ENCODE measurements around the gene MCM3. TPM values are rescaled to one million over a fixed set of nuclear protein-coding genes. Genes with fewer than 3 reads are reported as not detected.

The MCM3 gene
- total and polyA plus RNA-seq, 2 donors = 26.9 to 137 TPM

DNA sequence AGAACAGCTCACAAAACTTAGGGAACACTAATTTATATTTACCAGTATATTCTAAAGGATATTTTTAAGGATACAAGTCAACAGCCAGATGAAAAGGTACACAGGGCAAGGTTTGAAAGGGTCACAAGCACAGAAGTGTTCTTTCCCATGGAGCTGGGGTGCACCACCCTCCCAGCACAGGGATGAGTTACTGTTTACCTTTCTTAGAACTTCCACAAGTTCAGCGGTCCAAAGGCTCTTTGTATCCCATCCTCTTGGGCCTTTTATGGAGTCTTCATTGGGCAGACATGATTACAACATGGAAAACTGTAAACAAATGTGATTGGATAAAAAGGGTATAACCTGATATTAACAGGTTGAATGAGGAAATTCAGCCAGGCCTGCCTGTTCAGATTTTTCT, 39.1 kb downstream of the MCM3 start:
- no peak for DNase-seq (ENCODE audit: low read depth in 6 of 9, low spot score in 9 of 9)
- Histone ChIP-seq H3K27me3 (ENCODE audit: control insufficient read depth in 2 of 2, insufficient read depth in 1 of 2, low read length in 1 of 2) (no peaks in the 10 kb centered on the region), H3K9me3 (ENCODE audit: control insufficient read depth in 2 of 2, insufficient read depth in 1 of 2, low read length in 1 of 2) (no peaks in the 10 kb centered on the region), H3K4me1 (ENCODE audit: control insufficient read depth in 2 of 2, insufficient read depth in 2 of 2, low read length in 2 of 2) (peaks cover 4% of the 10 kb centered on the region in 2 donors), H3K36me3 (ENCODE audit: control insufficient read depth in 2 of 2, insufficient read depth in 2 of 2, low read length in 1 of 2) (no peaks in the 10 kb centered on the region), H3K4me3 (ENCODE audit: low read length in 2 of 2) (no peak overlapping the region), H3K27ac (ENCODE audit: low read depth in 1 of 2, low read length in 1 of 2) (no peak overlapping the region)
- 95% methylated on average over 1 of the region's 1 CpG for WGBS

DNA sequence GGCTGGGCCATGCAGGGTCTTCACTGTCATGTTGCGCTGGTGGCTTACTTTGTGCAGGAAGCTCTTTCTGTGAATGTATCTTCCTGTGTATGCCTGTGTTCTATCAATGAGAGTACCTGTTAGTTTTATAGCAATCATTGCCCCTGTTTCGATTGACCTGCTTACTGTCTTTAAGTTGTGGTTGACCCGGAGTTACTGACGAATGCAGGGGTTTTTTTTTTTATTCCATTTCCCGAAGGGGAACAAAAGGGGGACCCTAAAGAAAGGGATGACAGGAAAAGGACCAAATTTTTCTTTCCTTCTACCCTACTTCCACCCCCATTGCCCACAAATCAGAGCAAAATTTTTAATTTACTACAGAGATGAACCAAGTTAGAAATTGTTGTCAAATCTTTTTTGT, 40.1 kb downstream of the MCM3 start, which contains the start of gene IL17F:
Gene IL17F, minus strand, starts transcription at position 101 of the 400 bp plus-strand sequence. Its CDS starts 71 bp downstream, at position 30.
- WGBS = 93% methylated on average over 5 of the region's 5 CpGs
- H3K9me3 ChIP-seq (ENCODE audit: control insufficient read depth in 2 of 2, insufficient read depth in 1 of 2, low read length in 1 of 2) = no peaks in the 10 kb centered on the region

DNA sequence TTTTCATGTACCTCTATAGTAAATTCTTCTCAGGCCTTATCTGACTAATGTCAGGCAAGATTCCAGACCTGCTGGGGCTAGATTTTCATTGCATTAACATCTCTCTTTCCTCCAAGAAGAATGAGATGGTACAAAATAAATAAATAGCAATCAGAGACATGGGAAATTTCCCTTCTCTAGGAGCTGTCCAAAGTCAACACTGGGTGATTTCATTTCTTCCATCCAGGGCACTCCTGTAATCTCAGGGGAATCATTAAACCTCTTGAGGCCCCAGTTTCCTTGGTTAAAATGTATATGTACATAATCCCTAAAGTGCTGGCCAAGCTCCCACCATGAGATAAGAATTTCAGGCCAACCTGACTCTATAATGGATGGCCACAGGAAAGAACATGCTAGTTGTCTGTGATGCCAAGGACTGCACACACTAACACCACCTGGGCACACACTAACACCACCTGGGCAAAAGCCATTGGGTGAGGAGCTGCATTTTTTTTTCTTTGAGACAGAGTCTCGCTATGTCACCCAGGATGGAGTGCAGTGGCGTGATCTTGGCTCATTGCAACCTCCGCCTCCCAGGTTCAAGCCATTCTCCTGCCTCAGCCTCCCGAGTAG, 41.2 kb downstream of the MCM3 start:
- Histone ChIP-seq H3K27me3 (ENCODE audit: control insufficient read depth in 2 of 2, insufficient read depth in 1 of 2, low read length in 1 of 2) (no peaks in the 10 kb centered on the region), H3K9me3 (ENCODE audit: control insufficient read depth in 2 of 2, insufficient read depth in 1 of 2, low read length in 1 of 2) (no peaks in the 10 kb centered on the region), H3K4me3 (ENCODE audit: low read length in 2 of 2) (no peak overlapping the region), H3K27ac (ENCODE audit: low read depth in 1 of 2, low read length in 1 of 2) (no peak overlapping the region), H3K36me3 (ENCODE audit: control insufficient read depth in 2 of 2, insufficient read depth in 2 of 2, low read length in 1 of 2) (no peaks in the 10 kb centered on the region), H3K4me1 (ENCODE audit: control insufficient read depth in 2 of 2, insufficient read depth in 2 of 2, low read length in 2 of 2) (peaks cover 4% of the 10 kb centered on the region in 2 donors)
- DNase-seq (ENCODE audit: low read depth in 6 of 9, low spot score in 9 of 9) = no peak
- 97% methylated on average over 4 of the region's 4 CpGs for WGBS

More for the DNA sequence above, 40.1 kb downstream of the MCM3 start, which contains the start of gene IL17F:
- Histone ChIP-seq H3K4me3 (ENCODE audit: low read length in 2 of 2) (no peak within 1 kb of the TSS), H3K27me3 (ENCODE audit: control insufficient read depth in 2 of 2, insufficient read depth in 1 of 2, low read length in 1 of 2) (no peaks in the 10 kb centered on the region), H3K4me1 (ENCODE audit: control insufficient read depth in 2 of 2, insufficient read depth in 2 of 2, low read length in 2 of 2) (peaks cover 4% of the 10 kb centered on the region in 2 donors), H3K27ac (ENCODE audit: low read depth in 1 of 2, low read length in 1 of 2) (no peak within 1 kb of the TSS), H3K36me3 (ENCODE audit: control insufficient read depth in 2 of 2, insufficient read depth in 2 of 2, low read length in 1 of 2) (no peaks in the 10 kb centered on the region)
- no peak for DNase-seq (ENCODE audit: low read depth in 6 of 9, low spot score in 9 of 9)

DNA sequence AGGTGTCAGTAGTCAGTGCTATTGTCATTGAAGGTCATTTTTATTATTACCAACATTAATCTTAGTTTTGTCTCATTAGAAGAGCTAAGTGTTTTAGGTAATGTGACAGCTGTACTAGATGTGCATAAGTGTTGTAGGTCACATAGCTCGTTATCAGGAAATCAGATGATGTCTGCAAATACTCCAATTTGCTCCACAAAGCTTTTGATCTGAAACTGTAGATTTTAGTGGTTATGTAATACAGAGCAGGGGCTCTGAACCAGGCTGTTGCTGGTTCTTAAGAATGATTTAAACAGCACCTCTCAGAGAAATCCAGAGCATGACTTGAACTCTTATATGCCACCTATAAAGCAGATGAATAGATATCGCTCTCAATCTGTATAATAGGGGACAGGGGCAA, 42.7 kb downstream of the MCM3 start:
- H3K4me1 ChIP-seq (ENCODE audit: control insufficient read depth in 2 of 2, insufficient read depth in 2 of 2, low read length in 2 of 2) = peaks cover 4% of the 10 kb centered on the region in 2 donors
- H3K27me3 ChIP-seq (ENCODE audit: control insufficient read depth in 2 of 2, insufficient read depth in 1 of 2, low read length in 1 of 2) = no peaks in the 10 kb centered on the region
- H3K4me3 ChIP-seq (ENCODE audit: low read length in 2 of 2) = no peak overlapping the region
- no peaks in the 10 kb centered on the region for H3K9me3 ChIP-seq (ENCODE audit: control insufficient read depth in 2 of 2, insufficient read depth in 1 of 2, low read length in 1 of 2)
- 50% methylated on average over 2 of the region's 2 CpGs for WGBS
- DNase-seq (ENCODE audit: low read depth in 6 of 9, low spot score in 9 of 9) = peak in 2 of 9 donors; percentile 15 to 44
- H3K36me3 ChIP-seq (ENCODE audit: control insufficient read depth in 2 of 2, insufficient read depth in 2 of 2, low read length in 1 of 2) = no peaks in the 10 kb centered on the region
- no peak overlapping the region for H3K27ac ChIP-seq (ENCODE audit: low read depth in 1 of 2, low read length in 1 of 2)

DNA sequence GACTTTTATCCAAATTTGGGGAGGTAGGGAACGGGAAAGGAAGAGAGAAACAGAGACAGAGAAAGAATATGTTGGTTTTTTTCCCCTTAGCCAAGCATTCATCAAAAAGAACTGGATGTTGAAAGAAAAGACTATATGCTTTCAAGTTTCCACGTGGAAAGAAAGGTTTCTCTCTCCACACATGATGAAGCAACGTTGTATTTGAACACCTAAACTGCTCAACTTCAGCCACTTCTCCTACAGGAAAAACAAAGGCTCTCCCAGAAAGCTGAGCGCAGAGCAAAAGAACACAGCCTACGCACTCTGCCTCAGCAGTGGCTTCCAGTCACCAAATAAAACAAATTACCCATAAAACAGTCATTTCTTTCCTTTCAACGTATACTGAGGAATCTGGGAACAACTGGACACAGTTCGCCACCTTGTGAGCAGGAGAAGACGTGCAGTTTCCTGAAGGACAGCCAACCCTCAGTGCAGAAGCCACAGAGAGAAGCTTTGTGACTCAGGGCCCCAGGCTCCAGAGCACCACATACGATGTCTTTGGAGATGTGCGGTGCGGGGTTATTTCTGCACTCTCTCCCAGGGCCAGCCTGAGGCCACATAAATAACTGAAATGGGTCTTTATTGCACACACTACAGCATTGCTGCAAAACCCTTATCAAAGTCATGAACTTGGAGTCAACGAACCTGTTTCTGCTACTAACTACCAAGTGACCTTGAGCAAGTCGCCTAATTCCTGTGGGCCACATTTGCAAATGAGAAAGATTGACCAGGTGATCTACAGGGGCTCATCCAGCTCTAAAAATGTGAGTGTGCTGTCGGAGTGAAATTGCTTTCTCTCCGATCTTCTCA, 50.3 kb downstream of the MCM3 start:
- H3K4me3 ChIP-seq (ENCODE audit: low read length in 2 of 2) = no peak overlapping the region
- H3K36me3 ChIP-seq (ENCODE audit: control insufficient read depth in 2 of 2, insufficient read depth in 2 of 2, low read length in 1 of 2) = no peaks in the 10 kb centered on the region
- H3K9me3 ChIP-seq (ENCODE audit: control insufficient read depth in 2 of 2, insufficient read depth in 1 of 2, low read length in 1 of 2) = no peaks in the 10 kb centered on the region
- peak in 1 of 9 donors; percentile 21 for DNase-seq (ENCODE audit: low read depth in 6 of 9, low spot score in 9 of 9)
- H3K27ac ChIP-seq (ENCODE audit: low read depth in 1 of 2, low read length in 1 of 2) = no peak overlapping the region
- H3K4me1 ChIP-seq (ENCODE audit: control insufficient read depth in 2 of 2, insufficient read depth in 2 of 2, low read length in 2 of 2) = no peaks in the 10 kb centered on the region
- H3K27me3 ChIP-seq (ENCODE audit: control insufficient read depth in 2 of 2, insufficient read depth in 1 of 2, low read length in 1 of 2) = no peaks in the 10 kb centered on the region
- WGBS = 71% methylated on average over 15 of the region's 15 CpGs

DNA sequence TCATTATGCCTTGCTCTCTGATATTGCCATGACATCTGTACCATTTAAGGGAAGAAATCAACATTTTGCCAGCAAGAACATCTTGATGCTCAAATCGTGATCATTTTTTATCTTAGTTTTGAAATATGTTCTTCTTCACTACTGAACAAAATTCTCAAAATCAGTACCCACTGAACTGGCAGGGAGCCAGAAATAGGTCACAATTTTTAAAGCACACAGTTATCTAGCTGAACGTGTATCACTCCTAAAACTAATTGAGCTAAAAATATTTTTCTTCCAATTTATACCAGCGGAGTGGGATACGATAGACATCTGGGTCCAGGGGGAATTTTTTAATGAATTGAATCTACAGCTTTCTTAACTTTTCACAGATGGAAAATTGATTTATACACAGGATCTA, 51.5 kb downstream of the MCM3 start:
- Histone ChIP-seq H3K9me3 (ENCODE audit: control insufficient read depth in 2 of 2, insufficient read depth in 1 of 2, low read length in 1 of 2) (no peaks in the 10 kb centered on the region), H3K4me3 (ENCODE audit: low read length in 2 of 2) (no peak overlapping the region), H3K27me3 (ENCODE audit: control insufficient read depth in 2 of 2, insufficient read depth in 1 of 2, low read length in 1 of 2) (no peaks in the 10 kb centered on the region), H3K4me1 (ENCODE audit: control insufficient read depth in 2 of 2, insufficient read depth in 2 of 2, low read length in 2 of 2) (no peaks in the 10 kb centered on the region), H3K27ac (ENCODE audit: low read depth in 1 of 2, low read length in 1 of 2) (no peak overlapping the region), H3K36me3 (ENCODE audit: control insufficient read depth in 2 of 2, insufficient read depth in 2 of 2, low read length in 1 of 2) (no peaks in the 10 kb centered on the region)
- 80% methylated on average over 4 of the region's 4 CpGs for WGBS
- no peak for DNase-seq (ENCODE audit: low read depth in 6 of 9, low spot score in 9 of 9)

DNA sequence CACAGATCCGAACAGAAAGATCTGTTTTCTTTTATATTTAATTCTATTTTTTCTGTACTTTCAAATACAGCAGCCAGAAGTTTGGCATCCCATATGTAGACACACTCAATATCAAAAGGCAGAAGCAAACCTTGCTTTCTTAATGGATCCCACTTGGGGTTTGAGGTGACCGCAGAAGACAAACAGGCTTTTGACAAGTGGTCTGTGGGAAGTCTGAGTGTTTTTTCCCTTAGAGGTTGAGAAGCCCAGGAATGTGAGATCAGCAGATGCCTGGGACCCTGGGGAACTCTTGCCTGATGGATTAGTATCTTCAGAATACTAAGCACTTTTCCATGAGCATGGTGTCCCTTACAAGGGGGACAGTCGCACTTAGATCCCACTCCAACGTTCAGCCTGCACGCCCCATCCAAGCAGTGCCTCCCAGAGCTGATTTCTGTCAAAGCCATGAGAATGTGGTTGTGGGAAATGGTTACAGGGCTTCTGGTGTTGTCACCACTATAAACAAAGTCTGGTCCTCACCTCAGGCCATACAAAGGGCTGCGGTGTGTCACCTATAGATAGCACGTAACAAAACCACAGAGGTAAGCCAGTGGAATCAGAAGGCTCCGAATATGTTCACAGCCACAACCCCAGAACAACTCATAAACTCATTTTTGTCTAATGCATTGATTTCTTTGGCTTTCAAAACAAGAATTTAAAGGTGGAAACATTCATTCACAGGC, 53.0 kb downstream of the MCM3 start:
- no peak for DNase-seq (ENCODE audit: low read depth in 6 of 9, low spot score in 9 of 9)
- Histone ChIP-seq H3K27ac (ENCODE audit: low read depth in 1 of 2, low read length in 1 of 2) (no peak overlapping the region), H3K27me3 (ENCODE audit: control insufficient read depth in 2 of 2, insufficient read depth in 1 of 2, low read length in 1 of 2) (no peaks in the 10 kb centered on the region), H3K4me1 (ENCODE audit: control insufficient read depth in 2 of 2, insufficient read depth in 2 of 2, low read length in 2 of 2) (no peaks in the 10 kb centered on the region), H3K9me3 (ENCODE audit: control insufficient read depth in 2 of 2, insufficient read depth in 1 of 2, low read length in 1 of 2) (no peaks in the 10 kb centered on the region), H3K36me3 (ENCODE audit: control insufficient read depth in 2 of 2, insufficient read depth in 2 of 2, low read length in 1 of 2) (no peaks in the 10 kb centered on the region), H3K4me3 (ENCODE audit: low read length in 2 of 2) (no peak overlapping the region)
- 57% methylated on average over 8 of the region's 8 CpGs for WGBS

DNA sequence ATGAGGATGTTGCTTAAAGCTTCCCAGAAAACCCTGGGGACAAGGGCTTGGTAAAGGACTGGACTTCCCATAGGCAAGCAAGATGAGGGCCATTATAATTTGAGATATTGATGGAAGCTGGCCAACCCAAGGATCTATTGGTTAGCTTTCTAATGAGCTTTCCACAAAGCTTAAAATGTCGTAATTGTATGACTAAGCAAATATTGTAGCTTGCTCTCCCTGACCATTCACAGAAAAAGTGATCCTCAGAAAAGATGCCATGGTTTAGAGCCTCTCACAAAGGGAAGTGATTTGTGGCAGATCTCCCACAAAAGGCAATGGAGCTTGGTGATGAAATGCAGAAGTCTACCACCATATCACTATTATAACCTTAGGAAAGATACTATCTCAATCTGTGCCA, 53.9 kb downstream of the MCM3 start:
- WGBS = 95% methylated on average over 1 of the region's 1 CpG
- Histone ChIP-seq H3K36me3 (ENCODE audit: control insufficient read depth in 2 of 2, insufficient read depth in 2 of 2, low read length in 1 of 2) (no peaks in the 10 kb centered on the region), H3K4me1 (ENCODE audit: control insufficient read depth in 2 of 2, insufficient read depth in 2 of 2, low read length in 2 of 2) (no peaks in the 10 kb centered on the region), H3K27me3 (ENCODE audit: control insufficient read depth in 2 of 2, insufficient read depth in 1 of 2, low read length in 1 of 2) (no peaks in the 10 kb centered on the region), H3K27ac (ENCODE audit: low read depth in 1 of 2, low read length in 1 of 2) (no peak overlapping the region), H3K4me3 (ENCODE audit: low read length in 2 of 2) (no peak overlapping the region), H3K9me3 (ENCODE audit: control insufficient read depth in 2 of 2, insufficient read depth in 1 of 2, low read length in 1 of 2) (no peaks in the 10 kb centered on the region)
- no peak for DNase-seq (ENCODE audit: low read depth in 6 of 9, low spot score in 9 of 9)

DNA sequence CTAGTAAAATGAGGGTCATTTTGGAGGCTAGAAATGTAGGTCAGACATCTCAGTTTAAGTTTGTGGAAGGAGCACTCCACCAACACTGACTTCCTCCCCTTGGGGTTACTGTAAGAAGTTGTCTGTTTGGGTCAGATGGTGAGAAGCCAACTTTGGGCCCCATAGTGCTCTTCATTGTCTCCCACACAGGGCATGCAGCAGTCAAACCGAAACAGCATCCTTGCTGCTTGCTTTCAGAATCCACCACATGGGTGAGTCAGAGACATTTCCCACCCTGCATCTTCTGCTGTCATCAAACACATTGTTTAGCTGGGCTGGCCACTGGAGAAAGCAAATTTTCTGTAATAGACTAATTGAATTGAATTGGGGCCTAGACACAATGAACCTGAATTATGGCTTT, 57.0 kb downstream of the MCM3 start:
- Histone ChIP-seq H3K4me1 (ENCODE audit: control insufficient read depth in 2 of 2, insufficient read depth in 2 of 2, low read length in 2 of 2) (no peaks in the 10 kb centered on the region), H3K9me3 (ENCODE audit: control insufficient read depth in 2 of 2, insufficient read depth in 1 of 2, low read length in 1 of 2) (no peaks in the 10 kb centered on the region), H3K36me3 (ENCODE audit: control insufficient read depth in 2 of 2, insufficient read depth in 2 of 2, low read length in 1 of 2) (no peaks in the 10 kb centered on the region), H3K4me3 (ENCODE audit: low read length in 2 of 2) (no peak overlapping the region), H3K27me3 (ENCODE audit: control insufficient read depth in 2 of 2, insufficient read depth in 1 of 2, low read length in 1 of 2) (no peaks in the 10 kb centered on the region), H3K27ac (ENCODE audit: low read depth in 1 of 2, low read length in 1 of 2) (no peak overlapping the region)
- DNase-seq (ENCODE audit: low read depth in 6 of 9, low spot score in 9 of 9) = peak in 1 of 9 donors; percentile 20
- 87% methylated on average over 1 of the region's 1 CpG for WGBS

All from thymus (tissue), 11 donors.